Kidney tubule cell (primary cell): Measurements from ENCODE around the gene OR51D1.

Experiments
- DNase-seq: peaks from one replicate; pipeline ENCODE4 v3.0.0-alpha.2; 2018; ENCODE audit warnings: low spot score

OR51D1 gene

GRCh38 chr11:4636962-4637661 is at the start of gene OR51D1:
Gene OR51D1 (plus strand): TSS chr11:4637477. CDS start chr11:4639791, 2,314 bp downstream.
- peak; percentile 63 for DNase-seq

- no peak for DNase-seq
Measured at GRCh38 chr11:4589017-4589416, 48.3 kb upstream of the OR51D1 start.

GRCh38 chr11:4593739-4594138 is 43.5 kb upstream of the OR51D1 start, which contains the start of gene OR52I1:
Gene OR52I1 (plus strand): TSS chr11:4594039. CDS start chr11:4594039, 0 bp downstream.
- no peak for DNase-seq

- DNase-seq: no peak
Measured at GRCh38 chr11:4605057-4605456, 32.2 kb upstream of the OR51D1 start.

- DNase-seq: peak; percentile 35
Measured at GRCh38 chr11:4606231-4607015, 30.9 kb upstream of the OR51D1 start.

GRCh38 chr11:4607096-4607495 is 30.2 kb upstream of the OR51D1 start:
- DNase-seq: peak; percentile 33

GRCh38 chr11:4607781-4608666 is 29.3 kb upstream of the OR51D1 start, which contains the start of gene TRIM68:
Gene TRIM68 (minus strand): TSS chr11:4608231. CDS start chr11:4605504, 2,727 bp downstream.
- DNase-seq: peak; percentile 96

GRCh38 chr11:4610258-4610935 is 26.9 kb upstream of the OR51D1 start:
- peak; percentile 10 for DNase-seq

- DNase-seq: no peak
Measured at GRCh38 chr11:4611986-4612385, 25.3 kb upstream of the OR51D1 start.

- no peak for DNase-seq
Measured at GRCh38 chr11:4615856-4616444, 21.3 kb upstream of the OR51D1 start.

GRCh38 chr11:4619514-4619913 is 17.8 kb upstream of the OR51D1 start:
- DNase-seq: no peak

- peak; percentile 73 for DNase-seq
Measured at GRCh38 chr11:4626207-4627099, 10.8 kb upstream of the OR51D1 start.

GRCh38 chr11:4636136-4636535 is 1.1 kb upstream of the OR51D1 start:
- DNase-seq: no peak

GRCh38 chr11:4637662-4638047 is 378 bp downstream of the OR51D1 start:
- DNase-seq: no peak

GRCh38 chr11:4639931-4640330 is 2.7 kb downstream of the OR51D1 start:
- DNase-seq: no peak

- no peak for DNase-seq
Measured at GRCh38 chr11:4641501-4641900, 4.2 kb downstream of the OR51D1 start.

- DNase-seq: no peak
Measured at GRCh38 chr11:4642043-4642442, 4.8 kb downstream of the OR51D1 start.

- no peak for DNase-seq
Measured at GRCh38 chr11:4643076-4643475, 5.8 kb downstream of the OR51D1 start.

GRCh38 chr11:4643682-4644081 is 6.4 kb downstream of the OR51D1 start, which contains the start of gene OR51E1:
Gene OR51E1 (plus strand): TSS chr11:4643982. CDS start chr11:4652527, 8,545 bp downstream.
- DNase-seq: no peak

- no peak for DNase-seq
Measured at GRCh38 chr11:4644233-4644632, 7.0 kb downstream of the OR51D1 start.
